HFF-Myc (cell line): Measurements from ENCODE around the gene MT1M.

ENCODE experiments used
- DNase-seq: peaks from one replicate; pipeline ENCODE4 v3.0.0-alpha.2; 2011; ENCODE audit warnings: low read depth; ENCODE audit errors: extremely low read depth
- H3K4me3 ChIP-seq: replicated peaks from 2 replicates; pipeline ENCODE4 v1.5.1; 2011; ENCODE audit warnings: low read depth, mild to moderate bottlenecking, control low read depth, low read length
- CTCF ChIP-seq: IDR thresholded peaks from 2 replicates; pipeline ENCODE4 v1.5.1; 2012; ENCODE audit warnings: mild to moderate bottlenecking, low read depth, low read length, control low read depth; ENCODE audit errors: missing control alignments

MT1M gene

GRCh38 chr16:56591377-56592060 is 40.9 kb upstream of the MT1M start:
- DNase-seq, result no peak
- no peak for TF ChIP-seq CTCF
- no peak overlapping the region for H3K4me3 ChIP-seq

- no peak for DNase-seq
- H3K4me3 ChIP-seq, result no peak overlapping the region
- no peak for TF ChIP-seq CTCF
These were observed 38.7 kb upstream of the MT1M start for GRCh38 chr16:56593573-56594291.

GRCh38 chr16:56594292-56594619 is 38.2 kb upstream of the MT1M start:
- no peak for TF ChIP-seq CTCF
- no peak overlapping the region for H3K4me3 ChIP-seq
- no peak for DNase-seq

GRCh38 chr16:56600398-56600999 is 32.0 kb upstream of the MT1M start:
- H3K4me3 ChIP-seq, result no peak overlapping the region
- TF ChIP-seq CTCF, result peak; percentile 70
- DNase-seq, result no peak

- DNase-seq, result no peak
- no peak for TF ChIP-seq CTCF
These were observed 31.1 kb upstream of the MT1M start for GRCh38 chr16:56601325-56601724.

GRCh38 chr16:56603589-56603988 is 28.9 kb upstream of the MT1M start:
- TF ChIP-seq CTCF, result peak; percentile 28
- no peak for DNase-seq
- H3K4me3 ChIP-seq, result no peak overlapping the region

More at GRCh38 chr16:56601325-56601724, 31.1 kb upstream of the MT1M start:
- no peak overlapping the region for H3K4me3 ChIP-seq
